Suprapubic skin (tissue), 3 donors: ENCODE data around the gene SH3PXD2B.

Experiments used
- CTCF ChIP-seq, 2 donors: fragments of 200-600 bp in 1 of 2; fragments of 450-650 bp in 1 of 2; sonication (generic) in 1 of 2; IDR thresholded peaks; one replicate each; pipeline ENCODE4 v1.5.1; 2016 to 2019; ENCODE audit warnings: antibody characterized with exemption in 2 of 2, mild to moderate bottlenecking in 1 of 2, moderate library complexity in 1 of 2
- POLR2AphosphoS5 ChIP-seq, 3 donors: sonication (generic); formaldehyde crosslinking; IDR thresholded peaks; one replicate each; pipeline ENCODE4 v1.6.1; 2017; ENCODE audit warnings: antibody characterized with exemption in 3 of 3

GRCh38 chr5:172415362-172416275, 38.7 kb downstream of the SH3PXD2B start:
- no peak for TF ChIP-seq CTCF (IDR thresholded peaks at IDR 0.05)
- TF ChIP-seq POLR2AphosphoS5 (IDR thresholded peaks at IDR 0.05) = no peak
